ENCODE data around the gene AGBL1.

- no peak for TF ChIP-seq CTCF (IDR thresholded peaks at IDR 0.05; ENCODE audit: borderline replicate concordance, extremely low read depth, low read length, poor library complexity, severe bottlenecking)
- TF ChIP-seq EZH2 (IDR thresholded peaks at IDR 0.05; ENCODE audit: borderline replicate concordance, low read depth, low read length, severe bottlenecking) = no peak
Measured at GRCh38 chr15:86159468-86159867, 79.8 kb downstream of the AGBL1 start.

All from DND-41 (cell line).